ENCODE results near the gene PEAK3.

DNA sequence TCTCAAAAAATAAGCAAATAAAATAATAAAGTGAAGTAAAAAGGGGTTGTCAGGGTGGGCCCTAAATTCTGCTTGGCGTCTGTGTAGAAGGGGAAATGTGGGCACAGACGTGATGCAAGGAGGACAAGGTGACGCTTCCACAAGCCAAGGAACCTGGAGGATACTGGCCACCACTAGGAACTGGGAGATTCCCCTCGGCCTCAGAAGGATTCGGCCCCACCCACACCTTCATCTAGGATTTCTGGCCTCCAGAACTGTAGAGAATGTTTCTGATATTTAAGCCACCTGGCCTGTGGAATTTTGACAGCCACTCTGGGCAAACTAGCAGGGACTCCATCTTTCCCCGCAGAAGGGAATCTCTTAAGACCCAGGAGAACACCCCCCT lies 47.0 kb downstream of the PEAK3 start:
- TF ChIP-seq EZH2 (IDR thresholded peaks at IDR 0.05; ENCODE audit: borderline replicate concordance) (no peak), EZH2phosphoT487 (IDR thresholded peaks at IDR 0.05; ENCODE audit: low read depth, severe bottlenecking, unreplicated experiment) (no peak)
- TF ChIP-seq, protein P1, sequence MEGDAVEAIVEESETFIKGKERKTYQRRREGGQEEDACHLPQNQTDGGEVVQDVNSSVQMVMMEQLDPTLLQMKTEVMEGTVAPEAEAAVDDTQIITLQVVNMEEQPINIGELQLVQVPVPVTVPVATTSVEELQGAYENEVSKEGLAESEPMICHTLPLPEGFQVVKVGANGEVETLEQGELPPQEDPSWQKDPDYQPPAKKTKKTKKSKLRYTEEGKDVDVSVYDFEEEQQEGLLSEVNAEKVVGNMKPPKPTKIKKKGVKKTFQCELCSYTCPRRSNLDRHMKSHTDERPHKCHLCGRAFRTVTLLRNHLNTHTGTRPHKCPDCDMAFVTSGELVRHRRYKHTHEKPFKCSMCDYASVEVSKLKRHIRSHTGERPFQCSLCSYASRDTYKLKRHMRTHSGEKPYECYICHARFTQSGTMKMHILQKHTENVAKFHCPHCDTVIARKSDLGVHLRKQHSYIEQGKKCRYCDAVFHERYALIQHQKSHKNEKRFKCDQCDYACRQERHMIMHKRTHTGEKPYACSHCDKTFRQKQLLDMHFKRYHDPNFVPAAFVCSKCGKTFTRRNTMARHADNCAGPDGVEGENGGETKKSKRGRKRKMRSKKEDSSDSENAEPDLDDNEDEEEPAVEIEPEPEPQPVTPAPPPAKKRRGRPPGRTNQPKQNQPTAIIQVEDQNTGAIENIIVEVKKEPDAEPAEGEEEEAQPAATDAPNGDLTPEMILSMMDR (IDR thresholded peaks at IDR 0.05; ENCODE audit: poor library complexity), result no peak

Measured in hepatocyte (in vitro differentiated cells).